Right ventricle myocardium inferior (tissue), 1 donor: ENCODE measurements around the gene FOXN4. TPM values are rescaled to one million over a fixed set of nuclear protein-coding genes. Genes with fewer than 3 reads are reported as not detected.
A peak's percentile ranks its signal among the peaks of the same experiment; 100 is the strongest.

Source experiments
- ATAC-seq: fragments of 200-7000 bp; cut with Tn5 transposase; one replicate; pipeline ENCODE4 v1.9.1; 2020; ENCODE audit warnings: mild to moderate bottlenecking, moderate library complexity
- DNase-seq: peaks from one replicate; pipeline ENCODE4 v3.0.0; 2021; ENCODE audit errors: missing footprints
- intact Hi-C: fragments of 100-400 bp; cut with DNase I; formaldehyde crosslinking; loops from one replicate; pipeline ENCODE4 v1.11.0; 2022
- total RNA-seq: library from RNA; stranded (reverse); fragmentation: NEBNext Ultra II Directional; extraction: Animal tissue kit (Norgen Biotek cat#: 25700); gene quantifications from one replicate; pipeline ENCODE4 v1.2.1, GENCODE V29; 2021
- donor health status: DM: no; HTN: yes; CAD: no; lungs with severe emphysema.

Gene FOXN4
- total RNA-seq, 1 donor from 2014 or later = not detected

GRCh38 chr12:109266106-109266879 is 42.8 kb downstream of the FOXN4 start:
- DNase-seq = no peak
- intact Hi-C loops = no loop called here
- no peak for ATAC-seq

- DNase-seq (no peak), ATAC-seq (no peak)
- intact Hi-C loops = loop anchor here (1.0 kb wide), 1 partner anchor 120 kb away; no protein-coding TSS in a partner anchor
These were observed 44.0 kb downstream of the FOXN4 start for GRCh38 chr12:109264943-109265650.

- ATAC-seq (peak; percentile 49), DNase-seq (no peak)
- intact Hi-C loops = no loop called here
These were observed 44.8 kb downstream of the FOXN4 start for GRCh38 chr12:109264095-109264942.

- intact Hi-C loops = no loop called here
- DNase-seq (no peak), ATAC-seq (no peak)
These were observed 45.6 kb downstream of the FOXN4 start for GRCh38 chr12:109263439-109263838.

- ATAC-seq = no peak
- intact Hi-C loops = no loop called here
- no peak for DNase-seq
These were observed 47.1 kb downstream of the FOXN4 start for GRCh38 chr12:109261939-109262338.

- intact Hi-C loops = no loop called here
- DNase-seq = no peak
- no peak for ATAC-seq
These were observed 48.0 kb downstream of the FOXN4 start for GRCh38 chr12:109261087-109261486.

GRCh38 chr12:109259545-109259895 is 49.6 kb downstream of the FOXN4 start:
- DNase-seq (no peak), ATAC-seq (no peak)
- intact Hi-C loops = loop anchor here (1.0 to 10.0 kb wide), 2 partner anchors 55 to 122 kb away; no protein-coding TSS in a partner anchor

GRCh38 chr12:109258607-109259544 is 50.2 kb downstream of the FOXN4 start:
- no peak for DNase-seq
- no peak for ATAC-seq
- intact Hi-C loops = loop anchor here (1.0 to 10.0 kb wide), 2 partner anchors 54 to 122 kb away; no protein-coding TSS in a partner anchor

GRCh38 chr12:109258201-109258600 is 50.9 kb downstream of the FOXN4 start:
- DNase-seq = no peak
- intact Hi-C loops = loop anchor here (10.0 kb wide), 1 partner anchor 53 kb away; no protein-coding TSS in a partner anchor
- ATAC-seq = no peak

- DNase-seq = no peak
- intact Hi-C loops = loop anchor here (10.0 kb wide), 1 partner anchor 51 kb away; no protein-coding TSS in a partner anchor
- no peak for ATAC-seq
These were observed 53.1 kb downstream of the FOXN4 start for GRCh38 chr12:109256011-109256410.

- intact Hi-C loops = loop anchor here (10.0 kb wide), 1 partner anchor 51 kb away; no protein-coding TSS in a partner anchor
- DNase-seq (no peak), ATAC-seq (no peak)
These were observed 53.7 kb downstream of the FOXN4 start for GRCh38 chr12:109255377-109255776.

- intact Hi-C loops = loop anchor here (10.0 kb wide), 1 partner anchor 49 kb away; no protein-coding TSS in a partner anchor
- no peak for DNase-seq
- ATAC-seq = no peak
These were observed 55.1 kb downstream of the FOXN4 start for GRCh38 chr12:109253913-109254544.

- no peak for ATAC-seq
- intact Hi-C loops = loop anchor here (10.0 kb wide), 1 partner anchor 48 kb away; no protein-coding TSS in a partner anchor
These were observed 56.3 kb downstream of the FOXN4 start for GRCh38 chr12:109252799-109253198.

GRCh38 chr12:109250523-109250922 is 58.6 kb downstream of the FOXN4 start:
- intact Hi-C loops = loop anchor here (10.0 kb wide), 1 partner anchor 46 kb away; no protein-coding TSS in a partner anchor
- DNase-seq (no peak), ATAC-seq (no peak)

More at GRCh38 chr12:109252799-109253198, 56.3 kb downstream of the FOXN4 start:
- DNase-seq = no peak

GRCh38 chr12:109247831-109248654 is 61.0 kb downstream of the FOXN4 start:
- ATAC-seq (no peak), DNase-seq (no peak)
- intact Hi-C loops = no loop called here

- no peak for ATAC-seq
These were observed 62.9 kb downstream of the FOXN4 start for GRCh38 chr12:109246221-109246620.

More at GRCh38 chr12:109246221-109246620, 62.9 kb downstream of the FOXN4 start:
- intact Hi-C loops = no loop called here
- DNase-seq = no peak
